Retinal pigment epithelial cell (primary cell): Measurements from ENCODE around the gene COP1.

Experiments
- DNase-seq: peaks from one replicate; pipeline ENCODE4 v3.0.0-alpha.2; 2010; ENCODE audit warnings: low read depth
- H3K4me3 ChIP-seq: 2 replicates; pipeline ENCODE4 v1.5.1; 2011; ENCODE audit warnings: mild to moderate bottlenecking, low read length, control low read depth, moderate library complexity
- CTCF ChIP-seq: conservative IDR thresholded peaks from 2 replicates; pipeline ENCODE4 v1.5.1; 2011; ENCODE audit warnings: low read depth, low read length, control low read depth, inconsistent platforms

COP1 gene

GRCh38 chr1:176136891-176137290 is 70.2 kb downstream of the COP1 start:
- DNase-seq, result peak; percentile 64
- TF ChIP-seq CTCF, result no peak
- no peak overlapping the region for H3K4me3 ChIP-seq

- TF ChIP-seq CTCF, result no peak
- no peak overlapping the region for H3K4me3 ChIP-seq
- DNase-seq, result no peak
Observed at GRCh38 chr1:176134666-176135065, 72.4 kb downstream of the COP1 start.

- no peak overlapping the region for H3K4me3 ChIP-seq
- no peak for DNase-seq
- no peak for TF ChIP-seq CTCF
Observed at GRCh38 chr1:176122282-176122681, 84.8 kb downstream of the COP1 start.

- peak; percentile 31 for TF ChIP-seq CTCF
- no peak overlapping the region for H3K4me3 ChIP-seq
- no peak for DNase-seq
Observed at GRCh38 chr1:176119549-176119948, 87.5 kb downstream of the COP1 start.

- no peak overlapping the region for H3K4me3 ChIP-seq
- DNase-seq, result no peak
- TF ChIP-seq CTCF, result no peak
Observed at GRCh38 chr1:176118985-176119384, 88.1 kb downstream of the COP1 start.

- no peak for DNase-seq
- no peak for TF ChIP-seq CTCF
- no peak overlapping the region for H3K4me3 ChIP-seq
Observed at GRCh38 chr1:176111835-176112234, 95.3 kb downstream of the COP1 start.

GRCh38 chr1:176110203-176110602 is 96.9 kb downstream of the COP1 start:
- no peak for TF ChIP-seq CTCF
- no peak overlapping the region for H3K4me3 ChIP-seq
- DNase-seq, result peak; percentile 14
